SK-N-SH (cell line): ENCODE data around the gene TFAP2D.

ENCODE experiments used
- MXI1 ChIP-seq: IDR thresholded peaks from 2 replicates; pipeline ENCODE4 v1.6.1; 2012; ENCODE audit warnings: mild to moderate bottlenecking, low read depth, low read length, improper control_type of control experiment
- POLR2AphosphoS5 ChIP-seq: IDR thresholded peaks from 2 replicates; pipeline ENCODE4 v1.6.1; 2012; ENCODE audit warnings: low read depth, low read length
- RAD21 ChIP-seq: IDR thresholded peaks from 2 replicates; pipeline ENCODE4 v1.6.1; 2012; ENCODE audit warnings: mild to moderate bottlenecking, low read length
- RFX5 ChIP-seq: IDR thresholded peaks from 2 replicates; pipeline ENCODE4 v1.6.1; 2012; ENCODE audit warnings: mild to moderate bottlenecking, improper control_type of control experiment, low read length
- SMC3 ChIP-seq: IDR thresholded peaks from 2 replicates; pipeline ENCODE4 v1.6.1; 2012; ENCODE audit warnings: low read depth, low read length, improper control_type of control experiment
- YY1 ChIP-seq: IDR thresholded peaks from 2 replicates; pipeline ENCODE4 v1.4.0; 2012; ENCODE audit warnings: low read depth, mild to moderate bottlenecking
- TF ChIP-seq, protein P1 (sequence below): fragments of 150-350 bp; IDR thresholded peaks from 2 replicates; pipeline ENCODE4 v1.6.1; 2017; ENCODE audit warnings: antibody characterized with exemption, low read length, low read depth, borderline replicate concordance
- TF ChIP-seq, protein P2 (sequence below): fragments of 200-600 bp; sonication (generic); IDR thresholded peaks from 2 replicates; pipeline ENCODE4 v1.6.1; 2017; ENCODE audit warnings: antibody characterized with exemption, mild to moderate bottlenecking, moderate library complexity
- TF ChIP-seq, protein P3 (sequence below): IDR thresholded peaks from 2 replicates; pipeline ENCODE4 v1.6.1; 2012; ENCODE audit warnings: mild to moderate bottlenecking, low read depth, low read length, moderate library complexity

DNA sequence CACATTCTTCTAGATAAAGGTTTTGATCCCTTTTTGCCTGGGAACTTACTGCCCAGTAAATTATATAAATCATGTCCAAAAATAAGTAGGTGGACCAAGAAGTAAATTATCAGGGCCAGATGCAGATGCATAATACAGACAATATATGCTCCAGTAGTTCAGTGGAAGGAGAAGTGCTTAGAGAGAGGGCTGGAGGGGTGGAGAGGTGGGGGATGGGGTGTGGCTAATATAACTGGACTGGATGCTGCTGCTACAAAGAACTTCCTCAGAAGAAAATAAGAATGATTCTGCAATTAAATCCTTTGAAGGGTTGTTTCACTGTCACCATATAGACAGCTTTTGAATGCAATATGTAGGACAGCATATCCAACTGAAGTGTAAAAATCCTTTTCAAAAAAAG, 14.8 kb upstream of the TFAP2D start:
- TF ChIP-seq, protein P1, sequence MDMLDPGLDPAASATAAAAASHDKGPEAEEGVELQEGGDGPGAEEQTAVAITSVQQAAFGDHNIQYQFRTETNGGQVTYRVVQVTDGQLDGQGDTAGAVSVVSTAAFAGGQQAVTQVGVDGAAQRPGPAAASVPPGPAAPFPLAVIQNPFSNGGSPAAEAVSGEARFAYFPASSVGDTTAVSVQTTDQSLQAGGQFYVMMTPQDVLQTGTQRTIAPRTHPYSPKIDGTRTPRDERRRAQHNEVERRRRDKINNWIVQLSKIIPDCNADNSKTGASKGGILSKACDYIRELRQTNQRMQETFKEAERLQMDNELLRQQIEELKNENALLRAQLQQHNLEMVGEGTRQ = no peak
- TF ChIP-seq, protein P2, sequence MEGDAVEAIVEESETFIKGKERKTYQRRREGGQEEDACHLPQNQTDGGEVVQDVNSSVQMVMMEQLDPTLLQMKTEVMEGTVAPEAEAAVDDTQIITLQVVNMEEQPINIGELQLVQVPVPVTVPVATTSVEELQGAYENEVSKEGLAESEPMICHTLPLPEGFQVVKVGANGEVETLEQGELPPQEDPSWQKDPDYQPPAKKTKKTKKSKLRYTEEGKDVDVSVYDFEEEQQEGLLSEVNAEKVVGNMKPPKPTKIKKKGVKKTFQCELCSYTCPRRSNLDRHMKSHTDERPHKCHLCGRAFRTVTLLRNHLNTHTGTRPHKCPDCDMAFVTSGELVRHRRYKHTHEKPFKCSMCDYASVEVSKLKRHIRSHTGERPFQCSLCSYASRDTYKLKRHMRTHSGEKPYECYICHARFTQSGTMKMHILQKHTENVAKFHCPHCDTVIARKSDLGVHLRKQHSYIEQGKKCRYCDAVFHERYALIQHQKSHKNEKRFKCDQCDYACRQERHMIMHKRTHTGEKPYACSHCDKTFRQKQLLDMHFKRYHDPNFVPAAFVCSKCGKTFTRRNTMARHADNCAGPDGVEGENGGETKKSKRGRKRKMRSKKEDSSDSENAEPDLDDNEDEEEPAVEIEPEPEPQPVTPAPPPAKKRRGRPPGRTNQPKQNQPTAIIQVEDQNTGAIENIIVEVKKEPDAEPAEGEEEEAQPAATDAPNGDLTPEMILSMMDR = no peak
- TF ChIP-seq POLR2AphosphoS5 = no peak
- no peak for TF ChIP-seq MXI1
- TF ChIP-seq YY1 = no peak
- TF ChIP-seq SMC3 = no peak
- no peak for TF ChIP-seq RFX5
- TF ChIP-seq, protein P3, sequence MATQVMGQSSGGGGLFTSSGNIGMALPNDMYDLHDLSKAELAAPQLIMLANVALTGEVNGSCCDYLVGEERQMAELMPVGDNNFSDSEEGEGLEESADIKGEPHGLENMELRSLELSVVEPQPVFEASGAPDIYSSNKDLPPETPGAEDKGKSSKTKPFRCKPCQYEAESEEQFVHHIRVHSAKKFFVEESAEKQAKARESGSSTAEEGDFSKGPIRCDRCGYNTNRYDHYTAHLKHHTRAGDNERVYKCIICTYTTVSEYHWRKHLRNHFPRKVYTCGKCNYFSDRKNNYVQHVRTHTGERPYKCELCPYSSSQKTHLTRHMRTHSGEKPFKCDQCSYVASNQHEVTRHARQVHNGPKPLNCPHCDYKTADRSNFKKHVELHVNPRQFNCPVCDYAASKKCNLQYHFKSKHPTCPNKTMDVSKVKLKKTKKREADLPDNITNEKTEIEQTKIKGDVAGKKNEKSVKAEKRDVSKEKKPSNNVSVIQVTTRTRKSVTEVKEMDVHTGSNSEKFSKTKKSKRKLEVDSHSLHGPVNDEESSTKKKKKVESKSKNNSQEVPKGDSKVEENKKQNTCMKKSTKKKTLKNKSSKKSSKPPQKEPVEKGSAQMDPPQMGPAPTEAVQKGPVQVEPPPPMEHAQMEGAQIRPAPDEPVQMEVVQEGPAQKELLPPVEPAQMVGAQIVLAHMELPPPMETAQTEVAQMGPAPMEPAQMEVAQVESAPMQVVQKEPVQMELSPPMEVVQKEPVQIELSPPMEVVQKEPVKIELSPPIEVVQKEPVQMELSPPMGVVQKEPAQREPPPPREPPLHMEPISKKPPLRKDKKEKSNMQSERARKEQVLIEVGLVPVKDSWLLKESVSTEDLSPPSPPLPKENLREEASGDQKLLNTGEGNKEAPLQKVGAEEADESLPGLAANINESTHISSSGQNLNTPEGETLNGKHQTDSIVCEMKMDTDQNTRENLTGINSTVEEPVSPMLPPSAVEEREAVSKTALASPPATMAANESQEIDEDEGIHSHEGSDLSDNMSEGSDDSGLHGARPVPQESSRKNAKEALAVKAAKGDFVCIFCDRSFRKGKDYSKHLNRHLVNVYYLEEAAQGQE = no peak
- TF ChIP-seq RAD21 = no peak
